Dermis blood vessel endothelial cell (primary cell): Measurements from ENCODE around the gene ATXN1. TPM values are rescaled to one million over a fixed set of nuclear protein-coding genes. Genes with fewer than 3 reads are reported as not detected.

Source experiments
- DNase-seq: peaks from one replicate; pipeline ENCODE4 v3.0.0; 2010
- total RNA-seq: library from RNA; depleted of rRNA; stranded (reverse); fragments of >200 nt; gene quantifications from 2 replicates; pipeline ENCODE4 v1.2.3, GENCODE V29; 2014

The ATXN1 gene
- total RNA-seq, 1 donor from 2014 or later: 15.3 TPM

DNA sequence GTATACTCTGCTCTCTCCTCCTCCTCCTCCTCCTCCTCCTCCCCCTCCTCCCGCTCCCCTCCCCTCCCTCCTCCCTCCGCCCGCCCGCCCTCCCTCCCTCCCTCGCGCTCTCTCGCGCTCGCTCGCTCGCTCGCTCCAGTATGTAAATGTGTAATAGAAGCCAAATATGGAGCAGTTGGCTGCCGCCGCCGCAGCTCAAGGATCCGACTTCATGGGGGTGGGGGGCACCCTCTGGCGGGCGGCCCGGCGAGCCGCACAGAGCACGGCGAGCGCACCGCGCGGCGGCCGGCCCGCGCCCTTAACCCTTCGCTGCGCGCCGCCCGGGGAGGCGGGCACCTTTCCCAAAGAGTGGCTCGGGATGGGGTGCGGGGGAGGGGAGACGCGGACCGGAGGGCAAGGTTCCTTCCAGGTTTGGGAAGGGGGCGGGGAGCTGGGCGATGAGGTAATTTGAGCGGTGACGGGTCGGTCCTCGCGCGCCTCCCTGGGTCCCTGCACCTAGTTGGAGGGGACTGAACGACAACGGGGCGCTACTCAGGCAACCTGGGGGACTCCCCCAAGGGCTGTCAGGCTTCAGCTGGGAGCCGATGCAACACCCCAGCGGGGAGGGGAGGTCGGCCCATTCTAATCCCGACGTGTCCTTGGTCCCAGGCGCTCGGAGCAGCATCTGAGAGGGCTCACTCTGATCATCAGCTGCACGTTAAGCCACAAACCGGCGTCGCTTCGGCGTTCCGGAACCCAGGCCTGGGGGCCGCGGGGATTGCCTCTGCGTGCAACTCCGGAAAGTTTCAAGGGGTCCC lies 409 bp upstream of the ATXN1 start:
- DNase-seq: peak; percentile 93

GRCh38 chr6:16759646-16760515 lies 1.4 kb downstream of the ATXN1 start:
- peak; percentile 93 for DNase-seq

DNA sequence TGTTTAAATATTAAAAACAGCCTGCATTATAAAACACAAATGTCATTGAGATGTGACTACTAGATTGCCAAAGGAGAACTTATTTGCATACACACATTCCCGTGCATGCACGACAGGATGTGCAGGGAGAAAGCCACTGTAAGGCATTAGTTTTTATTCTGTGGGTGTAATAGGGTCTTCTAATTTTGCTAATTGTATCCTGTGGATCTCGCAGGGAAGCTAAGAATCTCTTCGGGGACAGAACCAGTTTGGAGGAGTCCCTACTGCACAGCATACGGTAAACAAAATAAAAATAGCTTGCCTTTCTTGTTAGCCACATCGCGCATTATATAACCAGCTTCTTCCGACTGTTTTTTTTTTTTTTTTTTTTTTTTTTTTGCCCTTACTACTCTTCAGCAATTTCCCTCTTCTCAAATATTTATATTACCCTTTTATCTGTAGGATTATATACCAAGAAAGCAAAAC lies 2.0 kb downstream of the ATXN1 start:
- DNase-seq: peak; percentile 51

DNA sequence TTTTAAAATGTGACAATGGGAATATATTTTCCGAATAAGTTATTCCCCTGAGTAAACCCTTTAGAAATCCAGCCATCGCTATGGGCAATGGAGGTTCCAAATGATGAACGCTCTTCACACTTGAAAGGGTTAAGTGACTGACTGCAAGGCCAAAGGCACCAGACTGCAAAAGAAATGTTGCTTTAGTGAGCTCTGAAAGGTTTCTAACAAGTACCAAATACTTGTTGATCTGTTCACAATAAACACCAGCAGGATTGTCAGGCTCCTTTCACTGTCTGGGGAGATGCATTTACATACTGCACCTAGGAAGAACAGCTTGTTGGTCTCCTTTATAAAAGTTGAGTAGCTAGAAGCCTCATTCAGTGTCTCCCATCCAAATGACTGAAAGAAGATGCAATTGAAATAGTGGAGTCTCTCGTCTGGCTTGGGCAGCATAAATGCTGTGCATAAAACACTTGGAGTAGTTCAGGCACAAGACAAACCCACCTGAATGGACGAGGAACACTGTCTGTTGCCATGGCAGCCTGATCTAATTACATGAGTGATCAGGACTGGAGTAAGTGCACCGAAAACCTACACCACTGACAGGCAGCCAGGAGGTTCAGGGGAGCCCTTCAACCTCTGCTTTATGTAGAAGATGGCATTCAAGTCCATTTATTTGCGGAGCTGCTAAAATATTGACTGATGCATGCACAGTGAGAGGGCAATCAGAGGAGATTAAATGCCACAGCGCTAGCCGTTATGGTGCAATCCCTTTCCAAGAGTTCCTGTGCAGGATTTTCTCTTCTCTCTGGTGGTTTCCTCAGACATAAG lies 2.9 kb downstream of the ATXN1 start:
- DNase-seq: no peak

DNA sequence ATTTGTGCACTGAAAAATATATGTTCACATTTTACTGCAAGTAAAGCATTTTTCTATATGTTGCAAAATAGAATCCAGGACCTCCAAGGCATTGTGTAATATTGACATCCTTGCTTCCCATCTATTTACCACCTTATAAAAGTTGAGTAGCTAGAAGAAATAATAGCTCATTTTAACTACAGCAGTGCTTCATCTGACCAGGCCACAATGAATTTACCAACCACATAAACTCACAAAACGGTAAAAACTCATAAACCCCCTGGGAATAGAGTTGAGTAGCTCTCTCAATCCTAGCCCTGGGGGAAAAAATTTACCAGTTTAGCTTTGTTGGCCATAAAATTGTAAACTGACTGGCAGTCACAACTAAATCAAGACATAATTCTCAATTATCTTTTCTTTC lies 3.9 kb downstream of the ATXN1 start:
- no peak for DNase-seq

DNA sequence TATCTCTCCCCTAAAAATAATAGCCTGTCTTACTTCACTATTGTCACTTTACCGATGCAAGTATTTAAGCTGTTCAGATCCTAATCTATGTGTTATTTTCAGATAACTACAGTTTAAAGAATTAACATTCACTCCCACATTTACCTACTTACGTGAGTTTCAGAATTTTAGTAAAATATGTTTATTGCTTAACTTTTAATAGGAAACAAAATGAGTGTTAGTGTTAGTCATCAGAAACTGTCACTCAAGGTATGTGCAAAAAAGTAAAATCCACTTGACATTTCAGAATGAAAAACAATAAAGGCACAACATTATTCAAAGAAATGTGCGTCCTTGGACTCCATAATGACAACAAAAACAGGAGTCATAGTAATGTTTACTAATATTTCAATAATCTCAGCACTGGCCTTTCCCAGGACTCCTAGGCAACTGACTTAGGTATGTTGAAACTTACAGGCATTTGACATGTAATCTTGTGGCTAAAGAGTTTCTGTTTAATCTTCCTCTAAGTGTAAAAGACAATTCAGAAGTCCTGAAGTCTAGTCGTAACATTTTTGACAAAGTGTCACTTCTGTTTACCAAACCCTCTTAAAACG lies 4.5 kb downstream of the ATXN1 start:
- no peak for DNase-seq

DNA sequence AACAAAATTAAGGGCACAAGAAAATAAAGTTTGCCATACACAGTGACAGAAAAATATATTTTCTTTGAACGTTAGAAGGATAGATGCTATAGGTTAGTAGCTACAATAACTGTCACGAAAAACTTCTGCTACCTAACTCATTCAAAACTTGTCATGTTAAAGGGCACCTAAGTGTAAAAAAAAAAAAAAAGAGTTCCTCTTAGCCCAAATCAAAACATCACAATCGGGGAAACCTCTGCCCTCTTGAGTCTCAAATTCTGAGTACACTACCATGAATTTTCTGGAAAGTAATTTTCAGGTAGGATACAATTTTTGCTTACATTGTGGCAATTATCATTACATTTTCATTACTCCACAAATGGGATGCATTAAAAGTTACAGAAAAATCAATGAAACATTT lies 5.7 kb downstream of the ATXN1 start:
- no peak for DNase-seq

DNA sequence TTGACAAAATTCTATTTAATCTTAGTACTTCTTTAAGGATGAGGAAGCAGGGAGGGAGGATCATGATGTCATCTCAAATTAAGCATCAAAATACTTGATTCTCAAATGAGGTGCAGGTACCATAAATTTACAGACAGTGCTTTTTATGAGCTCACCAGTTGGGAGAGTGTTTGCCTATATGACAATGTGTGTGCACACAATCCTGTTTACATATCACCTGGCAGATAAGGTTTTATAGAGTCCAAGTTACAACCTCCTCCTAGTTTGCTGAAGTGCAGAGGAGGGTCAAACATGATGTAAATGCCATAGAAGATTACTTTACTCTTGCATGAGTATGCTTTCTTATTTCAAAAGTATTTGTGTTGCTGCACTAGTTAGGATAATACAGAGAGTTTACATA lies 6.4 kb downstream of the ATXN1 start:
- no peak for DNase-seq

GRCh38 chr6:16754274-16754673 lies 7.0 kb downstream of the ATXN1 start:
- no peak for DNase-seq

DNA sequence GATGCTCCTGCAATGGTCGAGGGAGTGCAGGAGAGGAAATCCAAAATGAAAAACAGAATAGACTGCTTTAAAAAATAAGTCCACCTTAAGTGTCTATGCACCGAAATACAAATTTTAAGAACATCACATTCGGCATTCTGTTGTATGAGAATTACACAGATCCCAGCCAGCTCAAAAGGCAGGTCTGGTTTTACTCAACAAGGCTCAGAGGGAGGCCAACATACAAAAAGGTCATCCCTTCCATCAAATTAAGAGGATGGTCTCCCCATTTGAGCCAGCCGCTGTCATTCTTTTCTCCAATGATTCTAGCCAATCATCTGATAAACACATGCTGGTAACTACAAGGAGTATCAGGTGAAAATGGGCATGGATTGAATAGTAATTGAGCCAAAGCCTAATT lies 7.9 kb downstream of the ATXN1 start:
- DNase-seq: no peak

- DNase-seq: peak; percentile 94
Observed at GRCh38 chr6:16752206-16752866, 8.9 kb downstream of the ATXN1 start.

DNA sequence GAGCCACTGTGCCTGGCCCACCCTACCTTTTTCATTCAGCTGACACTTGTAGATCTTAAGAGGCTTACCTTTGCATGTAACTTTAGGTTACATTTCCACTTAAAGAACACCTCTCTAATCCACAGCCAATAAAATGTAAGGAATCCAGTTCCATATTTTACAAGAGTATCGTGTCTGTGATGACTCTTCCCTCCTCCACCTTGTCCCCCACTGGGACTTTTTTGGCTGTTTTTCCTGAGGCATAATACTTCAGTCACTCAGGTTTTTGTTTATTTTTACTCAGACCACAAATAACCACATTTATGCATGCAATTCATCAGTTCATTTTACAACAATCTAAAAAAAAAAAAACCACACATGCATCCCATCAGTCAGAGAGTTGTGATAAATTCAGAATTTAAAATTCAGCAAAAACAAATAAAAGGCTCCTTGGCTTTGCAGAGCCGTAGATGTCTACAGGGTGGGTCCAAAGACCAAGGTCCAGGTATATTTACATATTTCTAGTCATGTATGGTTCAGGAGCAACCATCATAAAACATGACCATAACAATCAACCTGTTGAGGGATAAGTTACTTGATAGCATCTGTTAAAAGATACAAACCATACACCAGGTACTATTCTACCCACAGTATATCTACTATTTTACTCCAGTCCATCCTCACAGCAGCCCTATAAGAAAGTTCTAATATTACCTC lies 9.9 kb downstream of the ATXN1 start:
- no peak for DNase-seq

DNA sequence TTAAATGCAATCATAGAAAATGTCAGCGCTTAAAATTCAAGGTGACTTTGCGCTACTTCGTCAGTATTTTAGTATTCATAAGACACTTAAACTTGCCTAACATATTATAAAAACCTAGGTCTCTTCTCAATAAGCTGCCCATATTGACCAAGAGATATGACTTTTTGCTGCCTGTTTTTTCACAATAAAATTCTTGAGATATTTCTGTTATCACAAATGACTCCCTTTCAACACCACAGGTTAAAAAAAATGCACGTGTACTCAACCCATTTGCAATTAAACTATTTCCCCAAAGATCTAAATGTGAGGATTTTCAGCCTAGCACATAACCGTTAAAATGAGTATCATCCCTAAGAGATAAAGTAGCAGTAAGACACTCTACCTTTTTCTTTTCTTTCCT lies 10.7 kb downstream of the ATXN1 start:
- no peak for DNase-seq

GRCh38 chr6:16749516-16750485 lies 11.5 kb downstream of the ATXN1 start:
- no peak for DNase-seq

DNA sequence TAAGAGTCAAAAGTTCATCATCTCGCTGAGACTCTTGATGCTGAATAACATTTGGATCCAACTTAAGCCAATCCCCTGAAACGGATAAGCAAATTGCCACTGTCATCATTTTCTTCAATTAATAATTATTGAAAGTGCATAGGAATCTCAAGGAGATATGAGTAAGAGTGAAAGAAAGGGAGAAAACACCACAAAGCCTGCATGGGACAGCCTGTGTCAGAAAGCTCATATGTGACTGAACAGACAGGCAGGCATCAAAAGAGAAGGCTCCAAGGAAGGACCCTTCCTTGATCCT lies 13.3 kb downstream of the ATXN1 start:
- no peak for DNase-seq

DNA sequence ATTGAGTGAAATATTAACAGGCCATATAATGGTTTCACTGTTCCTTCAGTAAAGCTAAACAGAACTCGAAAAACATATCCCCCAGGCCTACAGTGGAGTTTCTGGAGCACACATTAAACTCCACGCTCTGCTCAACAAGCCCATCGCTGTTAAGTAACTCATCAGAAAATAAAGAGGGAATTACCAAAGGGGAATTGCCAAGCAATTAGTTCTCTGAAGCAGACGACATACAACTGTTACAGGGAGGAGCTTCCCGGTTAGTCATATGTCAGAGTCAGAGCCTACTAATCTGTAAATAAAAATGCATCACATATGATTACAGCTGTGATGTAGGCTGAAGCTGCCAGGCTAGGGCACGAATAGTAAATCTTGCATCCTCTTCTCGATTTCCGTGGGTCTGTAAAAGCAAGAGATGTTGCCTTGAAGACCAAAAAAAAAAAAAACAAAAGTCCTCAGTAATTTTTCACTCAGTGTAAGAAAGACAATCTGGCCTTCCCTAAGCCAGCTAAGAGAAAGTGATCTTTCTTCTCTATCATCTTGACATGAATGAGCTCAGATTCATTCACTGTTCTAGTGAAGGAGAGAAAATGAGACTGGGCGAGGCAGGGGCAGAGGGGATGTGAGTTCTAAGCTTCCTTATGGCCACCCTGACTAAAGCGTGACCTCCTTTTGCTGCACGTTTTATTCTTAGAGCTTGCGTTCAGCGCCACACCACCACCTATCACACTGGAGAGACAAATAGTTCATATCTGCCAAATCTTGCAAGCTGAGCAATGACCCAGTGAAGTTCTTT lies 13.8 kb downstream of the ATXN1 start:
- DNase-seq: peak; percentile 31

GRCh38 chr6:16746812-16747211 lies 14.4 kb downstream of the ATXN1 start:
- no peak for DNase-seq

DNA sequence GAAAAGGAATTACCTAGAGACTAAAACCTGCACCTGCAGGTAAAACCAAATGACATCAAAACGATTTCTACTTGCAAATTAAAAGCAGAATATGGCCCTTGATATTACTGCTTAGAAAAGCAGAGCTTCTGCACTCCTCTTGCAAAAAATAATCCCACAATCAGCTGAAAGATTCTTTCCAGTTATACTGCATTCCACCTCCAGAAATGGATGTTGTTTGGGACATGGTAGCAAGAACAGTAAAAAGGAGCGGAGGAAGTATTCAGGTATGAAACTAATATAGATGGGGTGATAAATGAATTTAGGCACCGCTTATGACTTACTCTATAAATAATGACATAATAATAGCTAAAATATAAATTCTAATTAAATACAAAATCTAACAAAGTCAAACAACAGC lies 14.9 kb downstream of the ATXN1 start:
- DNase-seq: no peak

GRCh38 chr6:16743664-16744210 lies 17.5 kb downstream of the ATXN1 start:
- DNase-seq: no peak
